ENCODE data around the gene THSD4. TPM values are rescaled to one million over a fixed set of nuclear protein-coding genes. Genes with fewer than 3 reads are reported as not detected.

The THSD4 gene
- total and polyA plus RNA-seq, 2 of the 4 experiments (the other 2 are of a cell fraction), result 25.5 to 31.1 TPM

DNA sequence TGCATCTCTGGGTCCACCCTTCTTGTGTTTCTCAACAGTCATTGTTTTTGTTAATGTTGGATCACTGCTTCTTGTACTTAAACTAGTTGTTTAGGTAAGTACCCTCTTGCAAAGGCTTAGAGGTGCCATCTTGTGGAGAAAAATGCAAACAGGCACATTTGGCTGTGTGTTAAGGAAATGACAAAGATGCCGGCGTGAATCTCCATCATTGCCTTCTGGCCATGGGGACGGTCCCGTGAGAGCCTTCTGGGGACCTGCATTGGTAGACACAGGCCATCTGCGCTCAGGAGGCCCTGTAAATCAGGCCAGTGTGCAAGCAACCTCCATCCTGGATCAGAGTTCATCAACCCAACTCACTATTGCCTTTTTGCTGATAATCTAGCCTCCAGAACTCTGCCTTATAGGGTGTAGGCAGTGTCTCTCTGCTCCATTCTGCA lies 536.5 kb downstream of the THSD4 start:
- dilution Hi-C loops (cut with HindIII; ENCODE audit: low sequenced_read_pairs, unreplicated experiment) (no loop called here), in situ Hi-C loops (cut with MboI; ENCODE audit: low sequenced_read_pairs) (loop anchor here (5.0 kb wide), 1 partner anchor 199 kb away; no protein-coding TSS in a partner anchor), intact Hi-C loops (cut with micrococcal nuclease) (loop anchor here (1.0 to 5.0 kb wide), 5 partner anchors 71 to 677 kb away; no protein-coding TSS in a partner anchor)
- Histone ChIP-seq H3K4me1 (ENCODE audit: control insufficient read depth, insufficient read depth, low read length) (peaks cover 6% of the 10 kb centered on the region), H3K18ac (ENCODE audit: low read depth, low read length) (no peak overlapping the region), H3K27me3 (ENCODE audit: control insufficient read depth, insufficient read depth, low read length) (no peaks in the 10 kb centered on the region), H4K8ac (ENCODE audit: low read depth in 2 of 2, low read length in 2 of 2) (peak overlapping the region in 1 of 2 experiments; percentile 26; a peak in 1 of 4 replicates), H3K79me1 (ENCODE audit: low read depth in 1 of 2, low read length in 2 of 2) (peaks cover 0 to 5% of the 10 kb centered on the region in 2 experiments; a peak in 1 of 4 replicates), H4K91ac (ENCODE audit: insufficient read depth, low read depth, low read length) (no peak overlapping the region), H3K56ac (ENCODE audit: extremely low read depth, insufficient read depth, low read length) (no peak overlapping the region), H3K9me1 (ENCODE audit: insufficient read depth, low read length) (peaks cover 6% of the 10 kb centered on the region; the same call in 1 of the 2 replicates), H3K36me3 (ENCODE audit: control insufficient read depth, insufficient read depth, low read length) (no peaks in the 10 kb centered on the region), H2AFZ (replicated peaks; ENCODE audit: low read length, poor library complexity) (peak overlapping the region; percentile 68), H3K9ac (ENCODE audit: low read depth, low read length) (no peak overlapping the region), H3K9me3 (ENCODE audit: control insufficient read depth, insufficient read depth, low read length) (no peaks in the 10 kb centered on the region), H2AK9ac (replicated peaks; ENCODE audit: low read depth, low read length, poor library complexity) (no peak overlapping the region), H2BK20ac (ENCODE audit: low read depth, low read length) (no peak overlapping the region), H2BK5ac (ENCODE audit: low read depth, low read length, poor library complexity, severe bottlenecking) (no peak overlapping the region), H3K4ac (ENCODE audit: low read depth, low read length) (0 out of 2 replicates have a peak overlapping the region, but pooled peaks have one; percentile 30), H3K14ac (replicated peaks; ENCODE audit: low read depth, low read length) (no peak overlapping the region; the same call in 1 of the 2 replicates), H2BK120ac (ENCODE audit: low read depth, low read length) (0 out of 2 replicates have a peak overlapping the region, but pooled peaks have one; percentile 17), H2AK5ac (ENCODE audit: low read depth, low read length) (no peak overlapping the region), H3K23ac (ENCODE audit: low read depth, low read length) (0 out of 2 replicates have a peak overlapping the region, but pooled peaks have one; percentile 10), H4K20me1 (ENCODE audit: insufficient read depth, low read length) (no peaks in the 10 kb centered on the region), H3K4me3 (ENCODE audit: insufficient read depth, low read depth, low read length) (no peak overlapping the region), H4K5ac (ENCODE audit: low read depth, low read length) (no peak overlapping the region), H3K27ac (ENCODE audit: insufficient read depth, low read length) (no peak overlapping the region), H2BK15ac (ENCODE audit: low read depth, low read length) (no peak overlapping the region), H3K4me2 (ENCODE audit: low read depth, low read length) (no peak overlapping the region)
- ATAC-seq (ENCODE audit: low read depth), result peak; percentile 93
- CTCF ChIA-PET, result interaction anchor here (0.6 to 1.0 kb wide), 3 partner anchors 103 to 208 kb away, joined by 3 read pairs; no protein-coding TSS in a partner anchor
- peak; percentile 86 for DNase-seq
- no CpG with 5 or more reads among the region's 5 CpGs for WGBS, 2 experiments (ENCODE audit: extremely low coverage in 2 of 2, insufficient read length in 1 of 2)
- POLR2A ChIA-PET (ENCODE audit: unreplicated experiment), result no interaction called here
- BruUV-seq (replicated peaks), result no TSS peak
- peak; percentile 82 for TF ChIP-seq RAD21 (IDR thresholded peaks at IDR 0.05; ENCODE audit: low read length)
- TF ChIP-seq CEBPB (IDR thresholded peaks at IDR 0.05; ENCODE audit: low read depth, low read length), result peak; percentile 68
- peak; percentile 44; the same call in 1 of the 2 replicates for TF ChIP-seq MAFK (IDR thresholded peaks at IDR 0.05; ENCODE audit: low read depth, low read length)
- TF ChIP-seq SMC3 (IDR thresholded peaks at IDR 0.05; ENCODE audit: low read depth, low read length), result peak; percentile 82
- TF ChIP-seq, protein P1, sequence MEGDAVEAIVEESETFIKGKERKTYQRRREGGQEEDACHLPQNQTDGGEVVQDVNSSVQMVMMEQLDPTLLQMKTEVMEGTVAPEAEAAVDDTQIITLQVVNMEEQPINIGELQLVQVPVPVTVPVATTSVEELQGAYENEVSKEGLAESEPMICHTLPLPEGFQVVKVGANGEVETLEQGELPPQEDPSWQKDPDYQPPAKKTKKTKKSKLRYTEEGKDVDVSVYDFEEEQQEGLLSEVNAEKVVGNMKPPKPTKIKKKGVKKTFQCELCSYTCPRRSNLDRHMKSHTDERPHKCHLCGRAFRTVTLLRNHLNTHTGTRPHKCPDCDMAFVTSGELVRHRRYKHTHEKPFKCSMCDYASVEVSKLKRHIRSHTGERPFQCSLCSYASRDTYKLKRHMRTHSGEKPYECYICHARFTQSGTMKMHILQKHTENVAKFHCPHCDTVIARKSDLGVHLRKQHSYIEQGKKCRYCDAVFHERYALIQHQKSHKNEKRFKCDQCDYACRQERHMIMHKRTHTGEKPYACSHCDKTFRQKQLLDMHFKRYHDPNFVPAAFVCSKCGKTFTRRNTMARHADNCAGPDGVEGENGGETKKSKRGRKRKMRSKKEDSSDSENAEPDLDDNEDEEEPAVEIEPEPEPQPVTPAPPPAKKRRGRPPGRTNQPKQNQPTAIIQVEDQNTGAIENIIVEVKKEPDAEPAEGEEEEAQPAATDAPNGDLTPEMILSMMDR (conservative IDR thresholded peaks at IDR 0.05; ENCODE audit: low read depth, low read length), result peak; percentile 74
- TF ChIP-seq, protein P2, sequence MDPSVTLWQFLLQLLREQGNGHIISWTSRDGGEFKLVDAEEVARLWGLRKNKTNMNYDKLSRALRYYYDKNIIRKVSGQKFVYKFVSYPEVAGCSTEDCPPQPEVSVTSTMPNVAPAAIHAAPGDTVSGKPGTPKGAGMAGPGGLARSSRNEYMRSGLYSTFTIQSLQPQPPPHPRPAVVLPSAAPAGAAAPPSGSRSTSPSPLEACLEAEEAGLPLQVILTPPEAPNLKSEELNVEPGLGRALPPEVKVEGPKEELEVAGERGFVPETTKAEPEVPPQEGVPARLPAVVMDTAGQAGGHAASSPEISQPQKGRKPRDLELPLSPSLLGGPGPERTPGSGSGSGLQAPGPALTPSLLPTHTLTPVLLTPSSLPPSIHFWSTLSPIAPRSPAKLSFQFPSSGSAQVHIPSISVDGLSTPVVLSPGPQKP (IDR thresholded peaks at IDR 0.05; ENCODE audit: borderline replicate concordance, low read depth, low read length), result no peak

Measured in IMR-90 (cell line).